HG02852 (cell line): ENCODE measurements around the gene COPS3.

ENCODE experiments used
- ATAC-seq: cut with Tn5 transposase; IDR thresholded peaks from one replicate; pipeline ENCODE4 v1.9.1; 2021; ENCODE audit warnings: mild to moderate bottlenecking, moderate library complexity; ENCODE audit not compliant: unreplicated experiment

COPS3 gene

GRCh38 chr17:17246879-17247278, 34.2 kb downstream of the COPS3 start:
- ATAC-seq, result no peak

GRCh38 chr17:17243163-17243562, 37.9 kb downstream of the COPS3 start:
- ATAC-seq, result no peak

- ATAC-seq, result no peak
Observed at GRCh38 chr17:17242246-17242645, 38.8 kb downstream of the COPS3 start.

- no peak for ATAC-seq
Observed at GRCh38 chr17:17241656-17242055, 39.4 kb downstream of the COPS3 start.

- ATAC-seq, result no peak
Observed at GRCh38 chr17:17239832-17240231, 41.2 kb downstream of the COPS3 start.

- ATAC-seq, result peak; percentile 78
Observed at GRCh38 chr17:17237026-17237799, 43.8 kb downstream of the COPS3 start, which contains the start of gene FLCN. Gene FLCN (minus strand): TSS chr17:17237168. CDS start chr17:17228137, 9,031 bp downstream.

GRCh38 chr17:17236295-17237025, 44.6 kb downstream of the COPS3 start:
- ATAC-seq, result peak; percentile 15

- ATAC-seq, result no peak
Observed at GRCh38 chr17:17235212-17236174, 45.6 kb downstream of the COPS3 start.

GRCh38 chr17:17232303-17232621, 48.8 kb downstream of the COPS3 start:
- ATAC-seq, result no peak

GRCh38 chr17:17231621-17232302, 49.3 kb downstream of the COPS3 start:
- no peak for ATAC-seq

GRCh38 chr17:17229416-17230384, 51.3 kb downstream of the COPS3 start:
- ATAC-seq, result no peak

- no peak for ATAC-seq
Observed at GRCh38 chr17:17228521-17229279, 52.3 kb downstream of the COPS3 start.

- no peak for ATAC-seq
Observed at GRCh38 chr17:17227608-17228520, 53.2 kb downstream of the COPS3 start.

- ATAC-seq, result no peak
Observed at GRCh38 chr17:17226451-17227265, 54.4 kb downstream of the COPS3 start.

- ATAC-seq, result no peak
Observed at GRCh38 chr17:17225901-17226300, 55.1 kb downstream of the COPS3 start.

- ATAC-seq, result no peak
Observed at GRCh38 chr17:17224137-17224536, 56.9 kb downstream of the COPS3 start.

GRCh38 chr17:17223736-17224135, 57.3 kb downstream of the COPS3 start:
- ATAC-seq, result no peak
